Lung microvascular endothelial cell (primary cell): Measurements from ENCODE around the gene WAPL. TPM values are rescaled to one million over a fixed set of nuclear protein-coding genes. Genes with fewer than 3 reads are reported as not detected.

ENCODE experiments used
- DNase-seq, 2 donors: peaks; one replicate each; pipeline versions ENCODE4 v3.0.0 to v3.0.0-alpha.2; 2010; ENCODE audit warnings: low read depth in 2 of 2
- total RNA-seq: library from RNA; depleted of rRNA; stranded (reverse); fragments of >200 nt; gene quantifications from 2 replicates; pipeline ENCODE4 v1.2.1, GENCODE V29; 2014

The WAPL gene
- total RNA-seq, 1 donor from 2014 or later: 40.5 TPM

GRCh38 chr10:86413046-86413728, 108.4 kb downstream of the WAPL start:
- DNase-seq: no peak

- DNase-seq: no peak
These were observed 109.6 kb downstream of the WAPL start for GRCh38 chr10:86411852-86412560.

DNA sequence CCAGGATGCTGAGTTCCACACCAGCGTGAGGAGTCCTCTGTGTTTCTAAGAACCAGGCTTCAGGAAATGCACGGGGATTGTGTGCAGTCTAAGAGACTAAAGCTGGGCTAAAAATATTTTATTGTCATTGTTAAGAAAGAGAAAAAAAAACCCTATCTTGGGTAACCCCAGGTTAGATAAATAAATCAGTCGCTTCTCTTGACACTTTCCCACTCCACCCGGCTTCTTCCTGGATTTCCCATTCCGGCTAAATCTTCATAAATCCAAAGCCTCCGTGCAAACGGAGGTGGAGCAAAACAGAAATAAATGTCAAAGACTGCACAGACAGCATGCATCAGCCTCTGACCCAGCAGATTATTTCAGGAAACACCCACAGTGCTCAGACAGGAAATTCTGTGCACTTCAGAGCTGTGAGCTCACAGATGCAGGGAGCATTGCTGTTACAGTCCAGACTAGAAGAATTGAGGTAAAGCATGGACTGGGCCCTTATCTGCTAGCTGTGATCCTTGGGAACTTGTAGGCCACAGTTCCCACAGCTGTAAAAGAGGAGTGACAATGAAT, 110.2 kb downstream of the WAPL start:
- peak; percentile 65 to 83 for DNase-seq

- no peak for DNase-seq
These were observed 111.0 kb downstream of the WAPL start for GRCh38 chr10:86410542-86411124.

DNA sequence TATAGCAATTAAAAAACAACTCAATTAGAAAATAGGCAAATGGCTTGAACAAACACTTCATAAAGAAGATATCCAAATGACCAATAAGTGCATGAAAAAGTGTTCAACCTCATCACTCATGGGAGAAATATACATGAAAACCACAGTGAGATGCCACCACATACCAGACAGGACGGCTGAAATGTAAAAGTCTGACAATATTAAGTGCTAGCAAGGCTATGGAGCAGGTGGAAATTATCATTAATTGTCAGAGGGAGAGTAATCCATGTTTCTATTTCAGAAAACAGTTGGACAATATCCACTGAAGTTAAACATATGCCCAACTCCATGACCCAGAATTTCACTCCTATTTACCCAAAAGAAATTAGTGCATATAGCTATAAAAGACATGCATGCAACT, 112.4 kb downstream of the WAPL start:
- no peak for DNase-seq

DNA sequence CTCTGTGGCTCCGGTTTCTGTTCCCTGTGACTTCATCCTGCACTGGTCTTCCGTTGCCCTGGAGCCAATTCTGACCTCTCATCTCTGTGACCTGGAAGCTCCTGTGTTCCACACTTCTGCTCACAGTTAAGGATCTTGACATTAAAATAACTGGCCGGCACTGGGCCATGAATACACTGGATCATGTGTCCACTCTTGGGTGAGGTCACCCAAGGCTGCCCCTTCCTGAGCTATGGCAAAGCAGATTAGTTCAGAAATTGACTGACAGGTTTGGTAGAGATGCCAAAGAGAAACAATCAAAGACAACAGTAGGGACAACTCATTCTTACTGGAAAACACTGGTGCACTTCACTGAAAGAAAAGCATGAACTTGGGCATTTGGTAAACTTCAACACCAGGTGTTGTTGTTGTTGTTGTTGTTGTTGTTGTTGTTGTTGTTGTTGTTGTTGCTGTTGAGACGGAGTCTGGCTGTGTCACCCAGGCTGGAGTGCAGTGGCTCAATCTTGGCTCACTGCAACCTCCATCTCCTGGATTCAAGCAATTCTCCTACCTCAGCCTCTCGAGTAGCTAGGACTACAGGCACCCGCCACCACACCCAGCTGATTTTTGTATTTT, 118.3 kb downstream of the WAPL start:
- DNase-seq: no peak

DNA sequence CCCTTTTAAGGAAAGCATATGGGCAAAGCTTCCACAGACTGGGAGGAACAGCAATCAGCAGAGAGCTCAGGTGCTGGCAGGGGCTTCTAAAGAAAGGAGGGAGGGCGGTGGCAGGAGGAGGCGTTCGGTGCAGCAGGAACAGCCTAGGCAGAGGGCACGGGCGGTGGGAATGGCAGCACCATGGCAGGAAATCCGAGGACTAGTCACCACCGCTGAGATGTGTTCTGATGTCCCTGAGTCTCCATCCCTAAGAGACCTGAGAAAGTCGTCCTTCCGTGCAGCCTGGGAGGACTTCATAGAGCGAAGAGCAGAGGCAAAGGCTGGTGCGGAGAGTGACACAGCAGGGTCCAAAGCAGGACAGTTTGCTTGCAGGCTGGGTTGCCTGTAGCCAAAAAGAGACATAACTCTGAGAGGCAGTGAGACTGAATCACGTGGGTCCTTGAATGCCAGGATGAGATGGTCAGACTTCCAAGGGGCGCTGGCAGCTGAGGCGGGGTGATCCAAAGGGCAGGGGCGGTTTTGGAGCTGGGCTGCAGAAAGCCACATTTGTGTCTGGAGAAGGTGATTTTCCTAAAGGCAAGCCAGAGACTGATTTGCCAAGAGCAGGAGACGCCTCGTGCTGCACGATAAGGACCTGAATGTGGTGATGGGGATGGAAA, 119.2 kb downstream of the WAPL start:
- DNase-seq: no peak

DNA sequence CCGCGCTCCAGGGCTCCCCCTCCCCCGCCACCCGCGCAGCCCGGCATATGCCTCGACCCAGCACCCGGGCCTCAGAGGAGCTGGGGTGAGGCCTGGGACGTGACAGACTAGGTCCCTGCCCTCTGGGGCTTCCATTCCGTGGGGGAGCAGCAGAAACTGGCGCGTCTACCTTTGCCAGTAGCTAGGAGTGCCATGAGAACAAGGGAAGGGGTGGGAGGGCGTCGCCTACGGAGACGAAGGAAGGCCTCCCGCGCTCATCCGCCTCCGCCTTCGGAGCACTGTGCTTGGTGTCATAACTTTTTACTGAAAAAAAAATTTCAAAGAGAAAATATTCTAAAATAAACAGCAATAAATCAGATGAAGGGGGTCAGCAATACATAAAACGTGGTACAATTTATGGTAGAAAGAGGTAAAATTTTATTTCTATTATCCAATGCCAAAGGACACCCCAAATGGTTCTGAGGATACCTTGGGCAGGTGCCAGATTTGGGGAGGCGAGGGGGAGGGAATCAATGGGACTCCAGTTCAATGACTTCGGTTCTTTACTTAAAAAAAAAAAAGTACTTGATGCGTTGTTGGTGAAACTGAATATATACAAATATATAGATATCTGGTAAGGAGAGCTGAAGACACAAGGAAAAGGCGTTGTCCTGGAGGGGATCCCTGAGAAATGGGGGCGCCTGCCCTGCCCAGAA, 119.9 kb downstream of the WAPL start:
- DNase-seq: no peak

GRCh38 chr10:86400705-86401587, 120.6 kb downstream of the WAPL start:
- DNase-seq: peak in 1 of 2 donors; percentile 32

DNA sequence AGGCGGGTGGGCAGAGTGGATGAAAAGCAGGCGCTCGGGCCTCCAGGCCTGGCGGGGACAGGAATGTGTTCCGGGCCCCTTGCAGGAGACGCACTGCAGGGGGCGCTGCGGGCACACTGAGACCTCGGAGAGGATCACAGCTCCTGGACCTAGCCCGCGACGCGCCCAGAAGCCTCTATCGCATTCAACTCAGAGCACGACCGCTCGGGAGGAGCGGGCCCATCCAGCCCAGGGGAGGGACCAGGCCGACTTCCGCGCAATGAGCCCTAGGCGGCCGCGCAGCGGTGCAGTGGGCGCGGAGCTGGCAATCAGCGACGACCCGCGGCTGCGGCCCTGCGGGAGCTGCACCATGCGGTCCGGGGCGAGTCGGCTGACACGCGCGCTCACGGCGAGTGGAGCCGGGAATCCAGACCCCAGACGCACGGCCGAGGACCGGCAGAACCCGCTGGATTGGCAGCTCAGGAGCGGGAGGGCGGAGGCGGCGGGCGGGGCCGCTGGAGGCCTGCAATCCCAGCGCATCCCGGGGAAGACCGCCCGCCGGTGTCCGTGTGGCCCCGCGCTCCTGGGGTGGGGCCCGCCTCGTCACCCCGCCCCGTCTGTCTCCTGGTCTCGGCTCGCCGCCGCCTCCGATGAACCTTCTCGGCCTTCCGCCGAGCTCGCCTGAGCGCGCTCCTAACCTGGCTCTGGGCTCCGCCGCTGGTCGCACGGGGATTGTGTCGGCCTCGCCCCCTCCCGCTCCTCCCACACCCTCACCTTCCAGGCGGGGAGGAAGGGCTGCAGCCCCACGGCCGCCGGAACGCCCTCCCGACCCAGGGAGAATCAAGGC, 121.5 kb downstream of the WAPL start:
- peak; percentile 94 to 95 for DNase-seq

GRCh38 chr10:86399514-86399878, 122.1 kb downstream of the WAPL start:
- DNase-seq: no peak

GRCh38 chr10:86397120-86397519, 124.5 kb downstream of the WAPL start:
- no peak for DNase-seq

GRCh38 chr10:86393862-86394455, 127.6 kb downstream of the WAPL start:
- DNase-seq: no peak

DNA sequence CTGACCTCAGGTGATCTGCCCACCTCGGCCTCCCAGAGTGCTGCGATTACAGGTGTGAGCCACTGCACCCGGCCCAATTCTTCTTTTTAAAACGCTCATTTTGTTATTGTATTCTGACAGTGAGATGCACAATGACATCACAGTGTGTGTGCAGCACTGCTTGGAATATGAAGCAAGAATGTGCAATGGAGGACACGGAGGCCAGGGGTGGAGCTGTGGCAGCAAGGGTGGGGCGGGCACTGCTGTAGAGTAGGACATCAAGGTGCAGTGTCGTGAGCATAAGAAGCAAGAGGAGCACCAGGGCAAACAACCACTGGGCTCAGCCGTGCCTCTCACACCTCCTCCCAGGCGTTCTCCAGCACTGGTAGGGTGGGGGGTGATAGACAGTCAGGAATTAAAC, 128.2 kb downstream of the WAPL start:
- no peak for DNase-seq

- no peak for DNase-seq
These were observed 128.9 kb downstream of the WAPL start for GRCh38 chr10:86392723-86393094.

GRCh38 chr10:86391986-86392722, 129.4 kb downstream of the WAPL start:
- no peak for DNase-seq

DNA sequence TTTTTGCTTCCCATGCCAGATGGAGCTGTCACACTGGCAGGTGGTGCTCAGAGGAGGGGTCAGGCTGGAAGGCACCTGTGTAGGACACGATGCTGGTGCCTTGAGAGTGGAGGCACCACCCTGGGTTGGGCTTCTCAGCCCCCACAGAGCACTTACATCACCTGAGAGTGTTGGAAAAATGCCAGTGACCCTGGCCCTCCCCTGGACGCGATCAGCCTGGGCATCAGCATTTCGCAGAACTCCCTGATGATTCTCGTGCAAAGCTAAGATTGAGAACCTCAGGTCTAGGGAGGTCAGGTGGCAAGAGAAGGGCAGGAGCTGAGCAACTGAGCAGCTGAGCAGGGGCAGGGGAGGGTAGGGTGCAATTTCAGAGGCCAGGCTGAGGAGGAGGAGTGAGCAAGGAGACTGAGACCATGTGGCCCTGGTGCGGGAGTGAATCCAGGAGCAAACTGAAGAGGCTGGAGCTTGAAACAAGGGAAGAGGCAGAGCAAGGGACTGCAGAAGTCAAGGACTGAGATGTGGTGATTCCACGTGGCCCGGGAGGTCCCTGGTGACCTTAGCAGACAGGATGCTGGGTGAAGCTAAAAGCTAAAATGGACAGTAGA, 130.3 kb downstream of the WAPL start:
- DNase-seq: no peak
